ENCODE measurements around the gene CCNF. TPM values are rescaled to one million over a fixed set of nuclear protein-coding genes. Genes with fewer than 3 reads are reported as not detected.
"Not testable (repeated sequence)": the region's sequence is repeated elsewhere in the genome, so short reads cannot be mapped to it uniquely, and the experiment has no call there.

Gene CCNF
- total RNA-seq, 1 donor from 2014 or later: 7.8 TPM

- DNase-seq (ENCODE audit: low spot score): no peak
Observed at GRCh38 chr16:2471653-2472487, 42.6 kb downstream of the CCNF start.

GRCh38 chr16:2472488-2472864 is 43.2 kb downstream of the CCNF start:
- no peak for DNase-seq (ENCODE audit: low spot score)

GRCh38 chr16:2472885-2473445 is 43.7 kb downstream of the CCNF start:
- no peak for DNase-seq (ENCODE audit: low spot score)

- no peak for DNase-seq (ENCODE audit: low spot score)
Observed at GRCh38 chr16:2473446-2473926, 44.2 kb downstream of the CCNF start.

- DNase-seq (ENCODE audit: low spot score): peak; percentile 46
Observed at GRCh38 chr16:2473999-2474876, 45.0 kb downstream of the CCNF start.

GRCh38 chr16:2474877-2475412 is 45.7 kb downstream of the CCNF start, which contains the start of gene TBC1D24:
Gene TBC1D24, plus strand, starts transcription at chr16:2475127. Its CDS starts 21,022 bp downstream, at chr16:2496149.
- peak; percentile 88 for DNase-seq (ENCODE audit: low spot score)

- DNase-seq (ENCODE audit: low spot score): peak; percentile 53
Observed at GRCh38 chr16:2475413-2476344, 46.4 kb downstream of the CCNF start.

GRCh38 chr16:2476345-2476720 is 47.1 kb downstream of the CCNF start:
- DNase-seq (ENCODE audit: low spot score): no peak

GRCh38 chr16:2476741-2477140 is 47.5 kb downstream of the CCNF start:
- DNase-seq (ENCODE audit: low spot score): no peak

GRCh38 chr16:2477327-2477726 is 48.1 kb downstream of the CCNF start:
- DNase-seq (ENCODE audit: low spot score): no peak

- no peak for DNase-seq (ENCODE audit: low spot score)
Observed at GRCh38 chr16:2478279-2478678, 49.0 kb downstream of the CCNF start.

GRCh38 chr16:2479996-2480395 is 50.7 kb downstream of the CCNF start:
- DNase-seq (ENCODE audit: low spot score): not testable (repeated sequence)

GRCh38 chr16:2480948-2481347 is 51.7 kb downstream of the CCNF start:
- DNase-seq (ENCODE audit: low spot score): no peak

- no peak for DNase-seq (ENCODE audit: low spot score)
Observed at GRCh38 chr16:2481676-2482075, 52.4 kb downstream of the CCNF start.

- DNase-seq (ENCODE audit: low spot score): no peak
Observed at GRCh38 chr16:2482249-2482648, 53.0 kb downstream of the CCNF start.

GRCh38 chr16:2482708-2483534 is 53.7 kb downstream of the CCNF start:
- no peak for DNase-seq (ENCODE audit: low spot score)

- DNase-seq (ENCODE audit: low spot score): no peak
Observed at GRCh38 chr16:2483939-2484897, 55.0 kb downstream of the CCNF start.

GRCh38 chr16:2484898-2485508 is 55.8 kb downstream of the CCNF start:
- DNase-seq (ENCODE audit: low spot score): no peak
